Measurements from ENCODE around the gene DPH7. TPM values are rescaled to one million over a fixed set of nuclear protein-coding genes. Genes with fewer than 3 reads are reported as not detected.

Gene DPH7
- total and polyA plus RNA-seq, 4 donors = 7.9 to 18.9 (median 12.3) TPM

DNA sequence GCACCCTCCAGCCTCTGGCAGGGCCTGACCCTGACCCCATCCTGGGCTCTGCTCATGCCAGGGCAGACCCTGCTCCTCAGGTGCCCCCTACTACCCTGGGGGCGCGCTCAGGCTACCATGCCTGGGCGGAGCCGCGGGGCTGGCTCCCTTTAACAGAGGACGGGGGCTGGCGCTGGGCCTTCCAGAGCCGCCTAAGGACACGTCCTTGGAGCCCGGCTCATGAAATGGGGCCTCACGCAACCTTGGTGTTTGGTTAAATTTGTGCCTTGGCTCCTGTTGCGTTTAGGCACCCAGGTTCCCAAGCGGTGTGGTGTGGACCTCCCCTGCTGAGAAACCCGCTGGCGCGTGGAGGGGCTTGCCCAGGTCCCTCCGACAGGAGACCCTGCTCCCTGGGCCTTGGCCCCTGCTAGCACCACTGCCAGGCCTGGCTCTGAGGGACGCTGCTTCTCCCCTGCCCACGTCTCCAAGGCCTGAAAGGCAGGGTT is 36.7 kb upstream of the DPH7 start:
- H3K4me3 ChIP-seq (ENCODE audit: low read depth in 1 of 3, low read length in 3 of 3) = no peak overlapping the region
- H3K9me3 ChIP-seq (ENCODE audit: control insufficient read depth in 4 of 4, low read length in 3 of 4) = no peaks in the 10 kb centered on the region
- peaks cover 10 to 49% (median 28%) of the 10 kb centered on the region in 4 donors for H3K4me1 ChIP-seq (ENCODE audit: control insufficient read depth in 4 of 4, insufficient read depth in 4 of 4, low read length in 3 of 4)
- no peak for DNase-seq (ENCODE audit: low spot score)
- H3K27ac ChIP-seq (ENCODE audit: low read depth in 1 of 2, low read length in 2 of 2) = no peak overlapping the region
- TF ChIP-seq SP1 (IDR thresholded peaks at IDR 0.05) (no peak), GABPA (IDR thresholded peaks at IDR 0.05 in 1 of 2, conservative IDR thresholded peaks at IDR 0.05 in 1 of 2) (no peak), HNF4A (conservative IDR thresholded peaks at IDR 0.05) (no peak), FOXA1 (IDR thresholded peaks at IDR 0.05) (no peak), RAD21 (IDR thresholded peaks at IDR 0.05) (no peak), NR2F2 (IDR thresholded peaks at IDR 0.05) (no peak), TAF1 (conservative IDR thresholded peaks at IDR 0.05) (no peak), CTCF (IDR thresholded peaks at IDR 0.05; ENCODE audit: low read depth, low read length, missing input control) (no peak), YY1 (IDR thresholded peaks at IDR 0.05) (no peak), EGR1 (IDR thresholded peaks at IDR 0.05; ENCODE audit: low read depth in 2 of 2) (no peak), MAX (IDR thresholded peaks at IDR 0.05) (no peak), RXRA (IDR thresholded peaks at IDR 0.05) (no peak), HNF4G (IDR thresholded peaks at IDR 0.05) (no peak)
- TF ChIP-seq, protein P1, sequence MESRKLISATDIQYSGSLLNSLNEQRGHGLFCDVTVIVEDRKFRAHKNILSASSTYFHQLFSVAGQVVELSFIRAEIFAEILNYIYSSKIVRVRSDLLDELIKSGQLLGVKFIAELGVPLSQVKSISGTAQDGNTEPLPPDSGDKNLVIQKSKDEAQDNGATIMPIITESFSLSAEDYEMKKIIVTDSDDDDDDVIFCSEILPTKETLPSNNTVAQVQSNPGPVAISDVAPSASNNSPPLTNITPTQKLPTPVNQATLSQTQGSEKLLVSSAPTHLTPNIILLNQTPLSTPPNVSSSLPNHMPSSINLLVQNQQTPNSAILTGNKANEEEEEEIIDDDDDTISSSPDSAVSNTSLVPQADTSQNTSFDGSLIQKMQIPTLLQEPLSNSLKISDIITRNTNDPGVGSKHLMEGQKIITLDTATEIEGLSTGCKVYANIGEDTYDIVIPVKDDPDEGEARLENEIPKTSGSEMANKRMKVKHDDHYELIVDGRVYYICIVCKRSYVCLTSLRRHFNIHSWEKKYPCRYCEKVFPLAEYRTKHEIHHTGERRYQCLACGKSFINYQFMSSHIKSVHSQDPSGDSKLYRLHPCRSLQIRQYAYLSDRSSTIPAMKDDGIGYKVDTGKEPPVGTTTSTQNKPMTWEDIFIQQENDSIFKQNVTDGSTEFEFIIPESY (IDR thresholded peaks at IDR 0.05) = no peak
- TF ChIP-seq, protein P2, sequence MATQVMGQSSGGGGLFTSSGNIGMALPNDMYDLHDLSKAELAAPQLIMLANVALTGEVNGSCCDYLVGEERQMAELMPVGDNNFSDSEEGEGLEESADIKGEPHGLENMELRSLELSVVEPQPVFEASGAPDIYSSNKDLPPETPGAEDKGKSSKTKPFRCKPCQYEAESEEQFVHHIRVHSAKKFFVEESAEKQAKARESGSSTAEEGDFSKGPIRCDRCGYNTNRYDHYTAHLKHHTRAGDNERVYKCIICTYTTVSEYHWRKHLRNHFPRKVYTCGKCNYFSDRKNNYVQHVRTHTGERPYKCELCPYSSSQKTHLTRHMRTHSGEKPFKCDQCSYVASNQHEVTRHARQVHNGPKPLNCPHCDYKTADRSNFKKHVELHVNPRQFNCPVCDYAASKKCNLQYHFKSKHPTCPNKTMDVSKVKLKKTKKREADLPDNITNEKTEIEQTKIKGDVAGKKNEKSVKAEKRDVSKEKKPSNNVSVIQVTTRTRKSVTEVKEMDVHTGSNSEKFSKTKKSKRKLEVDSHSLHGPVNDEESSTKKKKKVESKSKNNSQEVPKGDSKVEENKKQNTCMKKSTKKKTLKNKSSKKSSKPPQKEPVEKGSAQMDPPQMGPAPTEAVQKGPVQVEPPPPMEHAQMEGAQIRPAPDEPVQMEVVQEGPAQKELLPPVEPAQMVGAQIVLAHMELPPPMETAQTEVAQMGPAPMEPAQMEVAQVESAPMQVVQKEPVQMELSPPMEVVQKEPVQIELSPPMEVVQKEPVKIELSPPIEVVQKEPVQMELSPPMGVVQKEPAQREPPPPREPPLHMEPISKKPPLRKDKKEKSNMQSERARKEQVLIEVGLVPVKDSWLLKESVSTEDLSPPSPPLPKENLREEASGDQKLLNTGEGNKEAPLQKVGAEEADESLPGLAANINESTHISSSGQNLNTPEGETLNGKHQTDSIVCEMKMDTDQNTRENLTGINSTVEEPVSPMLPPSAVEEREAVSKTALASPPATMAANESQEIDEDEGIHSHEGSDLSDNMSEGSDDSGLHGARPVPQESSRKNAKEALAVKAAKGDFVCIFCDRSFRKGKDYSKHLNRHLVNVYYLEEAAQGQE (IDR thresholded peaks at IDR 0.05) = no peak
- TF ChIP-seq, protein P3, sequence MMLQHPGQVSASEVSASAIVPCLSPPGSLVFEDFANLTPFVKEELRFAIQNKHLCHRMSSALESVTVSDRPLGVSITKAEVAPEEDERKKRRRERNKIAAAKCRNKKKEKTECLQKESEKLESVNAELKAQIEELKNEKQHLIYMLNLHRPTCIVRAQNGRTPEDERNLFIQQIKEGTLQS (IDR thresholded peaks at IDR 0.05) = no peak
- H3K27me3 ChIP-seq (ENCODE audit: control insufficient read depth in 4 of 4, insufficient read depth in 4 of 4, low read length in 3 of 4) = no peaks in the 10 kb centered on the region
- H3K36me3 ChIP-seq (ENCODE audit: control insufficient read depth in 4 of 4, insufficient read depth in 3 of 4, low read depth in 1 of 4, low read length in 3 of 4) = peaks cover 0 to 14% (median 11%) of the 10 kb centered on the region in 4 donors
- WGBS = 59% methylated on average over 19 of the region's 19 CpGs
- no peak overlapping the region for H3K9ac ChIP-seq (ENCODE audit: low read depth in 1 of 2, low read length in 2 of 2)

Data from liver (tissue), 9 donors.